GM12878 (cell line): ENCODE results near the gene PARVA. TPM values are rescaled to one million over a fixed set of nuclear protein-coding genes. Genes with fewer than 3 reads are reported as not detected.

Source experiments
- ATAC-seq: fragments of 200-7000 bp; cut with Tn5 transposase; 3 replicates; pipeline ENCODE4 v1.9.1; 2020; ENCODE audit warnings: mild to moderate bottlenecking, moderate library complexity
- BruUV-seq: library from RNA; stranded (reverse); fragments of 400-500 nt; replicated peaks from 2 replicates; lab custom pipeline; 2021; lab: Mats Ljungman, UMichigan
- CTCF ChIA-PET: fragments of 300-600 bp; sonication (Branson Sonifier 250); formaldehyde crosslinking; extraction: SDS; loops from one replicate; lab custom pipeline; 2021; ENCODE audit warnings: inconsistent platforms; lab: Yijun Ruan, JAX
- POLR2A ChIA-PET: fragments of 350-600 bp; formaldehyde crosslinking; extraction: SDS; loops from one replicate; lab custom pipeline; 2021; ENCODE audit warnings: inconsistent platforms; lab: Charles Lee
- RAD21 ChIA-PET: fragments of 300-600 bp; sonication (Branson Sonifier 250); formaldehyde crosslinking; loops from one replicate; lab custom pipeline; 2023; ENCODE audit warnings: antibody characterized with exemption; ENCODE audit not compliant: unreplicated experiment; lab: Charles Lee
- SMC1A ChIA-PET: fragments of 300-600 bp; sonication (Branson Sonifier 250); formaldehyde crosslinking; loops from one replicate; lab custom pipeline; 2023; ENCODE audit not compliant: unreplicated experiment, uncharacterized antibody; lab: Charles Lee
- DNase-seq: peaks from one replicate; pipeline ENCODE4 v3.0.0-alpha.2; 2011; ENCODE audit warnings: low read depth, low spot score
- FAIRE-seq: peaks from 3 replicates; lab custom pipeline; 2011; peaks lifted over from hg19 to GRCh38; lab: Jason Lieb, UNC
- H2AFZ ChIP-seq: 2 replicates; pipeline ENCODE4 v1.6.0; 2011; ENCODE audit warnings: low read depth, low read length, control low read depth; ENCODE audit not compliant: control insufficient read depth
- H3K27ac ChIP-seq: 2 replicates; pipeline ENCODE4 v1.5.1; 2011; ENCODE audit warnings: control low read depth; ENCODE audit not compliant: control insufficient read depth, insufficient read depth
- H3K27me3 ChIP-seq, 2 experiments: replicated peaks in 1 of 2; 2 replicates each; pipeline versions ENCODE4 v1.6.0 to v1.6.1; 2011; ENCODE audit warnings: low read length in 1 of 2; ENCODE audit not compliant: control insufficient read depth in 2 of 2, insufficient read depth in 2 of 2
- H3K36me3 ChIP-seq, 2 experiments: 2 replicates each; pipeline ENCODE4 v1.5.1; 2011; ENCODE audit warnings: low read length in 1 of 2; ENCODE audit not compliant: control insufficient read depth in 2 of 2, insufficient read depth in 2 of 2
- H3K4me1 ChIP-seq: 2 replicates; pipeline ENCODE4 v1.6.1; 2011; ENCODE audit warnings: mild to moderate bottlenecking, low read length, moderate library complexity, mixed read lengths; ENCODE audit not compliant: control insufficient read depth, insufficient read depth
- H3K4me2 ChIP-seq: 2 replicates; pipeline ENCODE4 v1.6.0; 2011; ENCODE audit warnings: control low read depth; ENCODE audit not compliant: control insufficient read depth, insufficient read depth
- H3K4me3 ChIP-seq: fragments of 200-600 bp; sonication (generic); 2 replicates; pipeline ENCODE4 v1.5.1; 2016
- H3K79me2 ChIP-seq: 2 replicates; pipeline ENCODE4 v1.6.0; 2011; ENCODE audit warnings: low read length; ENCODE audit not compliant: control insufficient read depth, insufficient read depth
- H3K9ac ChIP-seq: 2 replicates; pipeline ENCODE4 v1.8.0; 2011; ENCODE audit warnings: low read length, control low read depth, mixed read lengths; ENCODE audit not compliant: control insufficient read depth, insufficient read depth
- H3K9me3 ChIP-seq: replicated peaks from 3 replicates; pipeline ENCODE4 v1.5.1; 2011; ENCODE audit warnings: mild to moderate bottlenecking, low read length; ENCODE audit not compliant: control insufficient read depth, insufficient read depth
- H4K20me1 ChIP-seq: 2 replicates; pipeline ENCODE4 v1.6.0; 2011; ENCODE audit not compliant: control insufficient read depth, insufficient read depth
- CBFB ChIP-seq: IDR thresholded peaks from 2 replicates; pipeline ENCODE4 v1.6.1; 2016; ENCODE audit warnings: antibody characterized with exemption, low read depth
- NBN ChIP-seq: fragments of 450-650 bp; IDR thresholded peaks from 2 replicates; pipeline ENCODE4 v1.6.1; 2016
- RCOR1 ChIP-seq: conservative IDR thresholded peaks from 2 replicates; pipeline ENCODE4 v1.6.1; 2012; ENCODE audit warnings: low read depth, low read length, improper control_type of control experiment
- SMC3 ChIP-seq: IDR thresholded peaks from 2 replicates; pipeline ENCODE4 v1.6.1; 2011; ENCODE audit warnings: low read length, improper control_type of control experiment, borderline replicate concordance
- ZBTB4 ChIP-seq: fragments of 450-650 bp; formaldehyde crosslinking; IDR thresholded peaks from 2 replicates; pipeline ENCODE4 v1.4.0; 2022; ENCODE audit warnings: mild to moderate bottlenecking, moderate library complexity
- ZNF274 ChIP-seq: IDR thresholded peaks from one replicate; pipeline ENCODE4 v1.8.0; 2011; ENCODE audit not compliant: insufficient read length, insufficient read depth
- WGBS: methylation state at CpG from one replicate; pipeline ENCODE4 v1.1.6; 2016; ENCODE audit warnings: low lambda C conversion rate; ENCODE audit not compliant: insufficient replicate concordance, insufficient coverage; ENCODE audit errors: missing lambda C conversion rate; 5-methylcytosine and 5-hydroxymethylcytosine counted together
- in situ Hi-C: fragments of 300-500 bp; cut with MboI; formaldehyde crosslinking; loops from 9 replicates; pipeline ENCODE4 v1.14.3; 2018; ENCODE audit warnings: mixed read lengths
- intact Hi-C: fragments of 100-400 bp; cut with micrococcal nuclease; formaldehyde crosslinking; loops from one replicate; pipeline ENCODE4 v1.14.2; 2022; ENCODE audit not compliant: unreplicated experiment
- polyA plus RNA-seq, 11 experiments: library from polyadenylated mRNA; depleted of rRNA in 4 of 11; unstranded in 6 of 11; stranded (reverse) in 5 of 11; fragments of >200 nt; fragmentation: Nextera tagmentation in 4 of 11; fragmentation: Illumina TruSeq in 1 of 11; extraction: Ambion mirVana in 4 of 11; extraction: Trizol in 1 of 11; gene quantifications; 1 replicate in 1 of 11; 2 replicates in 10 of 11; pipeline versions ENCODE4 v1.2.1 to v1.2.3, GENCODE V29; 2011 to 2016; ENCODE audit warnings: inconsistent platforms in 2 of 11, missing spikeins in 2 of 11, low read depth in 1 of 11
- total RNA-seq, 4 experiments: library from RNA; depleted of rRNA in 3 of 4; stranded (reverse); fragments of >200 nt in 3 of 4; fragmentation: Illumina TruSeq in 1 of 4; extraction: Trizol in 1 of 4; gene quantifications; 2 replicates each; pipeline versions ENCODE4 v1.2.1 to v1.2.3, GENCODE V29; 2013 to 2021

Gene PARVA
- total and polyA plus RNA-seq, 10 of the 15 experiments (the other 5 are each of a cell fraction or from before 2014, with no cell fraction given): 0.01 to 0.44 (median 0.03) TPM; not detected in 7

GRCh38 chr11:12417691-12418611 is 40.6 kb downstream of the PARVA start:
- Histone ChIP-seq H3K9me3 (no peaks in the 10 kb centered on the region), H3K79me2 (no peaks in the 10 kb centered on the region), H3K27ac (no peak overlapping the region), H4K20me1 (no peaks in the 10 kb centered on the region), H3K4me3 (no peak overlapping the region), H3K36me3 (no peaks in the 10 kb centered on the region), H3K9ac (no peak overlapping the region), H3K27me3 (no peaks in the 10 kb centered on the region; a peak in 1 of 4 replicates), H2AFZ (no peak overlapping the region), H3K4me2 (no peak overlapping the region), H3K4me1 (no peaks in the 10 kb centered on the region)
- FAIRE-seq (no peak), DNase-seq (no peak), ATAC-seq (no peak)
- ChIA-PET RAD21 (no interaction called here), CTCF (no interaction called here), POLR2A (no interaction called here), SMC1A (no interaction called here)
- intact Hi-C loops: no loop called here
- 26% methylated on average over 11 of the region's 11 CpGs for WGBS
- BruUV-seq: no TSS peak
- in situ Hi-C loops: loop anchor here (10.0 kb wide), 1 partner anchor 477 kb away; no protein-coding TSS in a partner anchor
- no peak for TF ChIP-seq CBFB
- TF ChIP-seq NBN: no peak
- no peak for TF ChIP-seq SMC3
- no peak for TF ChIP-seq ZBTB4 (CRISPR knock-in tag)
- no peak for TF ChIP-seq RCOR1
- TF ChIP-seq ZNF274: no peak
